ENCODE data around the gene PIEZO2. TPM values are rescaled to one million over a fixed set of nuclear protein-coding genes. Genes with fewer than 3 reads are reported as not detected.

Gene PIEZO2
- total RNA-seq, 2 donors from 2014 or later, result not detected

DNA sequence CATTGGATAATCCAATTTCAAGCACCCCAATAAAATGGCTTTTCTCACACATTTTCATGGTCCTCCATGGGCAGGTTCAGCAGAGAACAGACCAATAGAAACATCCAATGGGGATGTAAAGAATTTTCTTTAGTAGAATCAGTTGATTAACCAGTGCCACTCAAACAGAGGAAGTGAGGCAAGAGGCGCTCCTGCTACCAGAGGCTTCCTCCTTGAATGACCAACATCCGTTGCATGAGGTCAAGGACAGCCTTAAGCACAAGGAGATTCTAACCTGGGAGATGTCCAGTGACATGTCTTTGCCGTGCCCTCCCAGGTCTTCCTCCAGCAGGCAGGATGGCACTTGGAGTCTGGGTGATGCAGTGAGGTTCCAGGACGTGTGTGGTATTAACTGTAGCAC is 146.6 kb downstream of the PIEZO2 start:
- ATAC-seq (no peak), DNase-seq (ENCODE audit: low spot score in 2 of 2) (no peak)
- no peak overlapping the region for H3K27ac Mint-ChIP-seq
- H3K9me3 Mint-ChIP-seq, result peaks cover 0 to 5% of the 10 kb centered on the region in 2 donors
- H3K36me3 Mint-ChIP-seq, result no peaks in the 10 kb centered on the region

GRCh38 chr18:11002277-11002676 is 147.1 kb downstream of the PIEZO2 start:
- Mint-ChIP-seq H3K27ac (no peak overlapping the region), H3K9me3 (peaks cover 0 to 5% of the 10 kb centered on the region in 2 donors), H3K36me3 (no peaks in the 10 kb centered on the region)
- ATAC-seq (no peak), DNase-seq (ENCODE audit: low spot score in 2 of 2) (no peak)

- Mint-ChIP-seq H3K36me3 (peaks cover 0 to 9% of the 10 kb centered on the region in 2 donors), H3K9me3 (peaks cover 9 to 14% of the 10 kb centered on the region in 2 donors), H3K27ac (no peak overlapping the region)
- ATAC-seq (no peak), DNase-seq (ENCODE audit: low spot score in 2 of 2) (no peak)
These were observed 149.3 kb downstream of the PIEZO2 start for GRCh38 chr18:11000071-11000470.

- ATAC-seq (no peak), DNase-seq (ENCODE audit: low spot score in 2 of 2) (no peak)
- H3K36me3 Mint-ChIP-seq, result peaks cover 0 to 9% of the 10 kb centered on the region in 2 donors
- no peak overlapping the region for H3K27ac Mint-ChIP-seq
- H3K9me3 Mint-ChIP-seq, result peaks cover 14 to 23% of the 10 kb centered on the region in 2 donors
These were observed 151.5 kb downstream of the PIEZO2 start for GRCh38 chr18:10997885-10998284.

GRCh38 chr18:10995550-10995949 is 153.8 kb downstream of the PIEZO2 start:
- ATAC-seq (no peak), DNase-seq (ENCODE audit: low spot score in 2 of 2) (no peak)
- Mint-ChIP-seq H3K36me3 (peaks cover 0 to 9% of the 10 kb centered on the region in 2 donors), H3K27ac (no peak overlapping the region), H3K9me3 (peaks cover 18 to 30% of the 10 kb centered on the region in 2 donors)

DNA sequence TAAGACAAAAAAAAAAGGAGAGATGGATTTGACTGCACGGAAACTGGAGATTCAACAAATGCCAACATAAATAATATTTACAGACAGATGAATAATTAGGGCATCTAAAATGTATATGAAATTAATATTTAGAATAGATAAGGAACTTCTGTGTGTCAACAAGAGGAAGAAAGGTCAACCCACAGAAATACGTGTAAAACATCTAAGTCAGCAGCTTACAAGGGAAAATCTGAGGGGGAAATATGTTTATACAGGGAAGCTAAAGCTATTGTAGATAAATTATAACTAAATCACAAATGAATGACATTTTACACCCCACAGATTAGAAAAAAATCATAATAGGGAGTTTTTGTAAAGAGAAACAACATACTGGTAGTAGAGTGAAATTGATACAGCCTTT is 159.9 kb downstream of the PIEZO2 start:
- no peak overlapping the region for H3K27ac Mint-ChIP-seq

DNA sequence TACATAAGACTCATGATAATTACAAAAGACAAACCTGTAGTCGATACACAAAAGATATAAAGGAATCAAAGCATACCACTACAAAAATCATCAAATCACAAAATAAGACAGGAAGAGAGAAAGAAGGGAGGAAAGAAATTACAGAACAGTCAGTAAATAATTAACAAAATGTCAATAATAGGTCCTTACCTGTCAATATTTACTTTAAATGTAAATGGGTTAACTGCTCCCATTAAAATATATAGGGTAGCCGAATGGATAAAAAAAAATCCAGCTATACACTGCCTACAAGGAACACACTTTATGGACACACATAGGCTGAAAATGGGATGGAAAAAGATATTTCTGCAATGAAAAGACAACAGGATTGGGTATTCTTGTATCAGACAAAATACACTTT is 163.7 kb downstream of the PIEZO2 start:
- no peak for ATAC-seq
- no peak overlapping the region for H3K27ac Mint-ChIP-seq
- H3K36me3 Mint-ChIP-seq, result peaks cover 5 to 6% of the 10 kb centered on the region in 2 donors
- peaks cover 15 to 22% of the 10 kb centered on the region in 2 donors for H3K9me3 Mint-ChIP-seq
- no peak for DNase-seq (ENCODE audit: low spot score in 2 of 2)

More for the DNA sequence above, 159.9 kb downstream of the PIEZO2 start:
- no peak for DNase-seq (ENCODE audit: low spot score in 2 of 2)
- Mint-ChIP-seq H3K9me3 (peaks cover 19 to 33% of the 10 kb centered on the region in 2 donors), H3K36me3 (peaks cover 4 to 5% of the 10 kb centered on the region in 2 donors)
- ATAC-seq, result no peak

- peaks cover 0 to 2% of the 10 kb centered on the region in 2 donors for H3K36me3 Mint-ChIP-seq
- no peak overlapping the region for H3K27ac Mint-ChIP-seq
- no peak for ATAC-seq
These were observed 170.0 kb downstream of the PIEZO2 start for GRCh38 chr18:10979411-10979810.

DNA sequence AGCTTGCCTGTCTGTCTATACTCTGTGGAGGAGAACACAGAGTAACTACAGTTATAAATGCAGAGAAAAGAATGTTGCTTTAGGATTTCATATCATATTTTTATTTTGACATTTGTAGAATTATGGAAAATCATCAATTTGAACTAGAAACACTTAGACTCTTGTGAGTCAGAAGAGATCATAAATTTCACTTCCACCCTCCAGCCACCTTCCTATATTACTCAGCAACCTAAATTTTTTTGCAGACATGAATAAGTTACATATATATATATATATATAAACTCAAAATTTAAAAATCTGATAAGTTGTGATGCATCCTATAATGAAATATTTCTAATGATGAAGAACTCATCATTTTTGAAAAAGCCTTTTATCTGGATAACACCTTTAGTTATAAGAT is 172.3 kb downstream of the PIEZO2 start:
- Mint-ChIP-seq H3K36me3 (no peaks in the 10 kb centered on the region), H3K9me3 (no peaks in the 10 kb centered on the region), H3K27ac (no peak overlapping the region)
- ATAC-seq (no peak), DNase-seq (ENCODE audit: low spot score in 2 of 2) (no peak)

More at GRCh38 chr18:10979411-10979810, 170.0 kb downstream of the PIEZO2 start:
- peaks cover 4 to 9% of the 10 kb centered on the region in 2 donors for H3K9me3 Mint-ChIP-seq
- no peak for DNase-seq (ENCODE audit: low spot score in 2 of 2)

DNA sequence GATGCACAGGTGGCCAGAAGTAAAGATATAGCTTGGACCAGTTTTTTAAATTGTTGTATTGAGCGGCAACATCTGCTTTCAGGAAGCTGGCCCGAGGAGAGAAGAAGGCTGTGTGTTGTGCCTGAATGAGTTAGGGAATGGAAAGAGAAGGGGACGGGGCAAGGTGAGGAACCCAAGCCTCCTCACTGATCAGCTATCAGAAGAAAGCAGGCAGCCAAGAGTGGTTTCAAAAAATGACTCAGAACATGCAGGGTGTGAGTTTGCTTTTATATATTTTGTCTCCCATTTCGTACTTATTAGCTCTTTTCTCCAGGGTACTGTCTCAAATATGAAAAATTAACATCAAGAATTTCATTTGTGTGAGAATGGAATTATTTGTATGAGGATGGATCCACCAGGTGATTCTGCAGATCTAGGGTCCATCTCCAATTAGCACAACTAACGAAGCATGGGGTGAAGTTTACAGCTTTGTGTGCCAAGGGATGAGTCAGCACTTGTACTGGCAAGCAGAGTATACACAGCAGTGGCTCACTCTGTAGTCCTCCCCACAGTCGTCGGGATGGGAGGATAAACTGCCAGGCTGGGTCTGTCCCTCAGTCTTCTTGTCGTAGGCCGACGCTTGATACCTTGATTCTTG is 175.7 kb downstream of the PIEZO2 start:
- DNase-seq (ENCODE audit: low spot score in 2 of 2), result no peak
- Mint-ChIP-seq H3K9me3 (no peaks in the 10 kb centered on the region), H3K36me3 (no peaks in the 10 kb centered on the region), H3K27ac (no peak overlapping the region)
- ATAC-seq, result no peak

DNA sequence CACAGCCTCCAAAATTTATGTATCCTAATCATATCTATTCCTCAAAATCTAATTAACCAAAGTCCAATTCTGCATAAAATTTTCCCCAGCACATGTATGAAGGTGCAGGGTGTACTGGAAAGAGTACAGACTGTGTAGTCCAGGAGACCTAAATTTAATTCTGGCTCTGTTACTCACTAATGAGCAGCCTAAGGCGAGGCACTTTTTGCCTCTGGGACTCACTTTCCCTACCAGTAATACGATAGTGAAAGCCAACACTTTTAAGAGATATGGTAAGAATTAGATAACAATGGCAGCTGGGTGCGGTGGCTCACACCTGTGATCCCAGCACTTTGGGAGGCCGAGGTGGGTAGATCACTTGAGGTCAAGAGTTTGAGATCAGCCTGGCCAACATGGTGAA is 177.7 kb downstream of the PIEZO2 start:
- ATAC-seq (no peak), DNase-seq (ENCODE audit: low spot score in 2 of 2) (no peak)
- H3K27ac Mint-ChIP-seq, result no peak overlapping the region
- H3K36me3 Mint-ChIP-seq, result no peaks in the 10 kb centered on the region
- peaks cover 0 to 7% of the 10 kb centered on the region in 2 donors for H3K9me3 Mint-ChIP-seq

DNA sequence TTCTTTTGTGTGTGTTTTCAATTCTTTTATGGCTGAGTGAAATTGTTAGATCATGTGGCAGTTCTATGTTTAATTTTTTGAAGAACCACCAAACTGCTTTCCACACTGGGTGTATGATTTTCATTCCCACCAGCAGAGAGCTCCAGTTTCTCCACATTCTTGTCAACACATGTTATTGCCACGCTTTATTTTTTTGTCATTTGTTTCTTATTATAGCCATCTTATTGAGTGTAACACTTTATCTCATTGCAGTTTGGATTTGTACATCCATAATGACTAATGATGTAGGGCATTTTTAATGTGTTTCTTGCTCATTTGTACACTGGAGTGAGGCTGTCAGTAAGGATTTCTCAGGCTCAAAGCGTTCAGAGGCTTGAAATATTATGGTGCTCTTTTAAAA is 184.2 kb downstream of the PIEZO2 start:
- no peak for DNase-seq (ENCODE audit: low spot score in 2 of 2)
- H3K9me3 Mint-ChIP-seq, result peaks cover 8 to 16% of the 10 kb centered on the region in 2 donors
- no peak for ATAC-seq
- H3K36me3 Mint-ChIP-seq, result no peaks in the 10 kb centered on the region
- H3K27ac Mint-ChIP-seq, result no peak overlapping the region

GRCh38 chr18:10953672-10954071 is 195.7 kb downstream of the PIEZO2 start:
- no peak for DNase-seq (ENCODE audit: low spot score in 2 of 2)
- Mint-ChIP-seq H3K9me3 (peaks cover 0 to 4% of the 10 kb centered on the region in 2 donors), H3K27ac (no peak overlapping the region), H3K36me3 (no peaks in the 10 kb centered on the region)
- ATAC-seq, result no peak

DNA sequence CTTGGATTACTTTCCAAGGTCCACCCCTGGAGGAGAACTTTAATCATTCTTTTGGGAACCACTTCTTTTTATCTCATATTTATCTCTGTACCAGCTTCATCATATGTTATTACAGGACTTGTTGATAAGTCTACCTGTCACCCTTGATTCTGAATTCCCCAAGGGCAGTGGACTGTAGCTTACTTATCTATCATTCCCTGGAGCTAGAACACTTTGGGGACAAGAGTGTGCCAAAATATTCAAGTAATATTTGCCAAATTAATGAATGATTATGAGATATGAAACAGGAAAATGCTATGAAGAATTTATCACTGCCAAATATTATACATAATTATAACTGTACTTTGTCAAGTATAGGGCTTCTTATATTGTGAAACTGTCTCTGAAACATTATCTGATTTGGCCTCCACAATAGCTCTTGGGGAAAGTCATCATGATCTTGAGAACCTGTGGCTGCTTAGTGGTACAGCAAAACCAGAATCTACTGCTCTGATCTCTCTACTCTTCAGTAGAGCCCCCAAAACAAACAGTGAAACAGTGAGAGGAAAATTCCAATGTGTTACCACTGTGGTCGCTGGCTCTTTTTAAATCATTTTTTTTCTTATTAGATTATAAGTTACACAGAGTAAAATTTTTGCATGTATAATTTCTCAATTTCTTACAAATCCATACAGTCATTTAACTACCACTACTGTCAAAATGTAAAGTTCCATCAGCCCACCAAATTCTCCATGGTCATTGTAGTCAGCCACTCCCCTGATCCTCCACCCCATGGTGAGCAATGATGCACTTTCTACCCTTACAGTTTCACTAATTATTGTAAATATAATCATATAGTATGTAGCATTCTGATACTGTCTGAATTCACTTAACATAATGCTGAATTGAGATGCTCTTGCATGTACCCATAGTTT is 197.5 kb downstream of the PIEZO2 start:
- Mint-ChIP-seq H3K36me3 (no peaks in the 10 kb centered on the region), H3K27ac (no peak overlapping the region), H3K9me3 (peaks cover 0 to 6% of the 10 kb centered on the region in 2 donors)
- DNase-seq (ENCODE audit: low spot score in 2 of 2), result no peak
- ATAC-seq, result no peak

DNA sequence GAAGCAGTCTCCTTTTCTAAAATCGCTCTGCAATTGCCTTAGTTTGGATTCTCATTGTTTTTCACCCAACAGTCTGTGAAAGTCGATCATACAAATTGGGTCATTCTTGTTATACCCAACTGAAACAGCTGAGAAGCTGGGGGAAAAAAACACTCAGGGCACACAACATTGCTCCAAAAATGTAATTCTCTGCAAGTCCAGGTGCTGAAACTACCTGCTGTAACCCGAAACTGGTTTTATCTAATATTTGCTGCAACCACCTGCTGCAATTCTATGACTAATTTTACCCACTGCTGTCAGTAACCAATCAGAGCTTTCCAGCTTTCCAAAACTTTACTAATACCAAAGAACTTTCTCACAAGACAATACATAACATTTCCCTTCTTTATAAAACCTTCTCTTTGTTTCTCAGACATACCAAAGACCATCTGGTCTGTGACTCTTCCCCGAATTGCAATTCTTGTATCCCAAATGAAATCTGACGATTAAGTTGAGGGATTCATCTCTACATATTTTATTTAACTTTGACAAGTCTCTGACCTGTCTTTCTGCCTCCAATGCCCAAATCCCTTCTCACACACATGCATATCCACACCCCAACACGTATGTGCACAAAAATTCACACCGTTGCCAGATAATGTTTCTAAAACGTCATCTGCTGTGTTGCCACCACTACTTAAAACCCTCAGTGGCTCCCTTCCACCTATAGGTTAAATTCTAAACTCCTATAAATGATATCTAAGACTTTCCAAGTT is 198.3 kb downstream of the PIEZO2 start:
- DNase-seq (ENCODE audit: low spot score in 2 of 2), result no peak
- H3K9me3 Mint-ChIP-seq, result peaks cover 2 to 8% of the 10 kb centered on the region in 2 donors
- ATAC-seq, result no peak
- peaks cover under 1 to 2% of the 10 kb centered on the region in 2 donors for H3K36me3 Mint-ChIP-seq
- no peak overlapping the region for H3K27ac Mint-ChIP-seq

DNA sequence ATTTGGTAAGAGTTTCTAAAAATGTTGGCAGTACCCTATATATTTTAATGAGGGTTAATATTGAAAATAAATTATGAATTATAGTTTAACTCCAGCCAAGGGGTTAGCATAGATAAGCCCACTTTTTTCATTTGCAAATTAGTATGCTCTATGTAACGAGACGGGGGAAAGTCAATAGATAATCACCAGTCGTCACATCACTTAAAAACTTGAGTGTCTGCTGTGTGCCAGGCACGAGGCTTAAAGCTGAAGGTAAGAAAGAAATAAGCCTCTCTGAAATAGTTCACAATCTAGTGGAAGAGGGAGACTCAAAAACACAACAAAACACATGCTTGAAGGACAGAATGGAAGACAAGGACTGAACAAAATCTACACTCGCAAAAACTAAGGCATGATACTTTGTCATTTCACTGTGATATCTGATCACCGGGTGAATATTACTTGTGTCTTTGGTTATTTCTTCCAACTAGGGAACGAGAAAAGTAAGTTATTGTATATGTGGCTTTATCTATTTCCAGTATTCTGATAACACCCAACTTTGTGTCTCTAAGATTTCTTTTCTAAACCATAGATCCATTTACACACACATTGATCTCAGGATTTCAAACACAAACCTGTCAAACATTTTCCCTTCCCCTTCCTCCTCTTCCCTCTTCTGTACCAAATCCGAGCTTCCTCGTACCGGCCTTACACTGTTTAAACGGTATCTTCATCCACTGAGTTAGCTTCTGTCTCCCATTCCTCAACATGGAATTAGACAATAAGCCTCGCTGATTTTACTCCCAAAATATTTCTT is 199.1 kb downstream of the PIEZO2 start:
- peaks cover 9 to 10% of the 10 kb centered on the region in 2 donors for H3K36me3 Mint-ChIP-seq
- no peak overlapping the region for H3K27ac Mint-ChIP-seq
- peaks cover 10 to 16% of the 10 kb centered on the region in 2 donors for H3K9me3 Mint-ChIP-seq
- ATAC-seq (no peak), DNase-seq (ENCODE audit: low spot score in 2 of 2) (no peak)

Measured in activated naive CD4-positive, alpha-beta T cell treated with anti-CD3 and anti-CD28 coated beads, Interleukin-2, amount 50 U/mL, for 72 hours (primary cell).